Smooth muscle cell of the umbilical artery (primary cell): ENCODE results near the gene DENND2A. TPM values are rescaled to one million over a fixed set of nuclear protein-coding genes. Genes with fewer than 3 reads are reported as not detected.

Source experiments
- total RNA-seq: library from RNA; depleted of rRNA; stranded (reverse); fragments of >200 nt; gene quantifications from 2 replicates; pipeline ENCODE4 v1.2.3, GENCODE V29; 2014

DENND2A gene, protein sequence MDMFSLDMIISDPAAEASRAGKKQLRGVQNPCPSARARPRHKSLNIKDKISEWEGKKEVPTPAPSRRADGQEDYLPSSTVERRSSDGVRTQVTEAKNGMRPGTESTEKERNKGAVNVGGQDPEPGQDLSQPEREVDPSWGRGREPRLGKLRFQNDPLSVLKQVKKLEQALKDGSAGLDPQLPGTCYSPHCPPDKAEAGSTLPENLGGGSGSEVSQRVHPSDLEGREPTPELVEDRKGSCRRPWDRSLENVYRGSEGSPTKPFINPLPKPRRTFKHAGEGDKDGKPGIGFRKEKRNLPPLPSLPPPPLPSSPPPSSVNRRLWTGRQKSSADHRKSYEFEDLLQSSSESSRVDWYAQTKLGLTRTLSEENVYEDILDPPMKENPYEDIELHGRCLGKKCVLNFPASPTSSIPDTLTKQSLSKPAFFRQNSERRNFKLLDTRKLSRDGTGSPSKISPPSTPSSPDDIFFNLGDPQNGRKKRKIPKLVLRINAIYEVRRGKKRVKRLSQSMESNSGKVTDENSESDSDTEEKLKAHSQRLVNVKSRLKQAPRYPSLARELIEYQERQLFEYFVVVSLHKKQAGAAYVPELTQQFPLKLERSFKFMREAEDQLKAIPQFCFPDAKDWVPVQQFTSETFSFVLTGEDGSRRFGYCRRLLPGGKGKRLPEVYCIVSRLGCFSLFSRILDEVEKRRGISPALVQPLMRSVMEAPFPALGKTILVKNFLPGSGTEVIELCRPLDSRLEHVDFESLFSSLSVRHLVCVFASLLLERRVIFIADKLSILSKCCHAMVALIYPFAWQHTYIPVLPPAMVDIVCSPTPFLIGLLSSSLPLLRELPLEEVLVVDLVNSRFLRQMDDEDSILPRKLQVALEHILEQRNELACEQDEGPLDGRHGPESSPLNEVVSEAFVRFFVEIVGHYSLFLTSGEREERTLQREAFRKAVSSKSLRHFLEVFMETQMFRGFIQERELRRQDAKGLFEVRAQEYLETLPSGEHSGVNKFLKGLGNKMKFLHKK
- total RNA-seq, result under 0.01 and 0.05 TPM in 2 replicates

DNA sequence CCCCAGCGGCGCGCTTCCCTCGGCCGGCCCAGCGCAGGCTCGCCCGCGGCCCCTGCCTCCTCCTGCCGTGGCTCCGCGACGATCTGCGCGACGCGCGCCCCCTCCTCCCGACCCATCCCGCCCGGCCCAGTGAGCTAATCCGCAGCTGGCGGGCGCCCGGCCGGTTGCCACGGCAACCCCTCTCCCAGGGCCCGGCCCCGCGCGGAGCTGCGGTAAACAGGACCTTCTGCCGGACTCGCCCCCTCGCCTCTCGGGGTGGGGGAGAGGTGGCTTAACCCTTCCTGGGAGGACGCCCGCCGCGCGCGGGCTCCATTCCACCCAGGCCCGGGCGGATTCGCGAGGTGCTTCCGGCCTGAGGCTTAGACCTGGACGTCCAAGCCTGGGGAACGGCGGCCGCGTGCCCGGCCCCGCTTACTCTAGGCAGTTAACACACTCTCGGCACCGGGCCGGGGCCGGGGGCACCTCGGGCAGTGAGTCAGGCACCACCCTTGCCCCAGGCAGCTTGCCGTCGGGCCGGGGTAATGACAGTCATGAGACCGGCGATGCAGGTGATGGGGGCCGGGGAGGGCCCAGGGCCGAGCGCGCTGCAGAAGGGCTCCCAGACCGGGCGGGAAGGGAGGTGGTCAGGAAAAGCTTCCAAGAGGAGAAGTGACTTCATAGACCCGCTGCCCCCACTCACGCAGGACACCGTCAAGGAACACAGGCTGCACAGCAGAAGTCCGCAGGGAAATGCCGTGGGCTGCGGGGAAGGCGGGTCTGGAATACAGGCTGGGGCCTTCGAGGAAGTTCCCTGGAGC, at the start of gene DENND2A:
Gene DENND2A, minus strand, starts transcription at position 87 of the 797 bp plus-strand sequence. CDS start 38,416 bp downstream, outside the sequence.

DNA sequence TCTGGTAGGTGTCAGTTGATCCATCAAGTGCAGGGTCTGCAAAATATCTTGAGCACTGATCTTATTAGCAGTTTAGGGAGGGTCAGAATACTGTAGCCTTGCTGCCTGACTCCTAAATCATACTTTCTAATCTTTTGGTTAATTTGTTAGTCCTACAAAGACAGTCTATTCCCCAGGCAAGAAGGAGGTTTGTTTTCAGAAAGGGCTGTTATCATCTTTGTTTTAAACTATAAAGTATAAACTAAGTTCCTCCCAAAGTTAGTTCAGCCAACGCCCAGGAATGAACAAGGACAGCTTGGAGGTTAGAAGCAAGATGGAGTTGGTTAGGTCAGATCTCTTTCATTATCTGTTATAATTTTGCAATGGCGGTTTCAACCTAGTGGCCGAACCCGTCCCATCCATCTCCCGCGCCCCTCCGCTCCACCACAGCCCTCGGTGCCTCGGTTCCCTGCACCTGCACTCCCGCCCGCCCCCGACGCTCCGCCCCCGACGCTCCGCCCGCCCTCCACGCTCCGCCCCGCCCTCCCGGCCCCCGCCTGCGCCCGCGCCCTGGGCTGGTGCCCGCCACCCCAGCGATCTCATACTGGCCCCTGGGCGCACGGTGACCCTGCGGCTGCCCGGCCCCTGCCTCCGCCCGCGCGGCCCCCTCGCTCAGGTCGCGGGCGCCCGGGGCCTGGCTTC, 31.9 kb upstream of the DENND2A start, which contains the start of gene ADCK2:
Gene ADCK2, plus strand, starts transcription at position 564 of the 681 bp plus-strand sequence. CDS start 386 bp downstream, outside the sequence.

DNA sequence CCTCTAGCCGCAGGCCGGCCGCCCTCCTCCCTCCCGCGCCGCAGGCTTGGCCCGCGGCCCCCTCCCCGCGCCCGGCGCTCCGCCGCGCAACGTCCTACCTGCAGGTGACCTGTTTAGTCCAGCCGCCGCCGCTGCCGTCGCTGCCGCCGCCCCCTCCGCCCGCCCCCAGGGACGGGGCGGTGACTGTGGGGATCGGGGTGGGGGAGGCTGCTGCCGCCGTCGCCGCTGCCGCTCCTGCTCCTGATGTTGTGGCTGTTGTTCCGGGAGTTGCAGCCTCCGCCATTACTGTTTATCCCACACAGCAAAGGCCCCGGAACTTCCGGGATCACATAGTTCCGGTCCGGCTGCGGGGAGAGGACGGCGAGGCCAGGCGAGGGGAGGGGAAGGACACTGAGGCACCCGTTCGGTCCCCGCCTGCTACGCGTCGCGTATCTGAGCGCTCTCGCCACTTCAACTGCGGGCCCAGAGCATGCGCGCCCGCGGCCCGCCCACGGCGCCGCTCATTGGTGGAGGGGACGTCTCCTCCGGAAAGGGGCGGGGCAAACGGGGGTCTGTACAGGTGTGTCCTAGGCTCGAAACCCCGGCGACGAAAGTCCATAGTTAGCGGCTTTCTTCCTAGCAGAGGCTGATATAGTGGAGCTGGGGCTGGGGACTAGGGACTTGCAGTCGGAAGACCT, 161.4 kb downstream of the DENND2A start, which contains the start of gene MKRN1:
Gene MKRN1, minus strand, starts transcription at position 444 of the 677 bp plus-strand sequence. Its CDS starts 161 bp downstream, at position 283.

Other genes starting within 250 kb of the DENND2A start
- gene SLC37A3, start 242.3 kb downstream of the DENND2A start, total RNA-seq, result 74.4 and 77.5 TPM in 2 replicates
- gene RAB19, start 236.8 kb downstream of the DENND2A start, total RNA-seq, result not detected in 2 replicates
- 60.3 and 67.7 TPM in 2 replicates for gene MKRN1, start 161.3 kb downstream of the DENND2A start, total RNA-seq
- gene ADCK2, start 32.1 kb upstream of the DENND2A start, total RNA-seq, result 11.6 and 15.0 TPM in 2 replicates
- 116 and 136 TPM in 2 replicates for gene NDUFB2, start 55.9 kb upstream of the DENND2A start, total RNA-seq